ENCODE measurements around the gene TRIM33. TPM values are rescaled to one million over a fixed set of nuclear protein-coding genes. Genes with fewer than 3 reads are reported as not detected.

The TRIM33 gene
- total RNA-seq, 2 experiments from 2014 or later: 23.1 to 25.0 TPM

DNA sequence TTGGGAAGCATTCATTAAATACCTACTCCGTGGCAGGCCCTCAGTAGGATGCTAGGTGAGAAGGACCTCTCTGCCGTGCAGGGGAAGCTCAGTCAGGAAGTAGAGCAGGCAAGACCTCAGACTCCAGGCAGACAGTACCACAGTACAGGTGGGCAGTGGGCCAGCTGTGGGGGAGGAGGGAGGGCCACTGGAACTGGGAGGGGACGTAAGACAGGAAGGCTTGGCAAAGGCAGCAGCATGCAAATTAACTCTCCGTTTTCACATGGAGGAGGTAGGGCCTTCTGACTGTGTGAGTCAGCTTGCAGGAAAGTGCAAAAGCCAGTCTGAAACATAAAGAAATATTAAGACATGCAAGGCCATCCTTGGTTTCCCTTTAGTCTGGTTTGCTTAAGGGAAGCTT is 157.7 kb downstream of the TRIM33 start:
- peak; percentile 33 for DNase-seq
- Mint-ChIP-seq H3K36me3 (ENCODE audit: low read depth) (no peaks in the 10 kb centered on the region), H3K27me3 (ENCODE audit: low read depth) (no peaks in the 10 kb centered on the region), H3K4me3 (no peak overlapping the region), H3K4me1 (ENCODE audit: low read depth) (peaks cover 10% of the 10 kb centered on the region), H3K9me3 (no peaks in the 10 kb centered on the region), H3K27ac (no peak overlapping the region)
- intact Hi-C loops (cut with micrococcal nuclease): no loop called here
- CTCF ChIA-PET: interaction anchor here (1.5 kb wide), 1 partner anchor 14 kb away, joined by 6 read pairs; no protein-coding TSS in a partner anchor

DNA sequence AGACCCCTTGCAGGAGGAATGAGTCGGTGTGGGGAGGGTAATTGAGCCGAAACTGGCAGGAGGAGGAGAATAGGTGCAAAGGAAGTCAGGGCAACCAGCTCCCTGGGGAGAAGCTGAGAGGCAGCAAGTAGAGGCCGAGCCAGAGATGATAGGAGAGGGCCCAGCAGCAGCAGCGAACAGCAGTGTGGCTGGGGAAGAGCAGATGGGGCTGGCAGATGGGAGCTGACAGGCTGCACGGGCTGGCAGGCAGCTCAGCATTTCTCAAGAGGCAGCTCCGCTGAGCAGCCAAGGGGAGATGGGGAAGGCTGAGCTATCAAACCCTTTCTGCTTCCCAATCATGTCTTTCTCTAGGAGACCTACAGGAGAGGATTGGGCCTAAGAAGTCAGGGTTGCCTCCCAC is 158.2 kb downstream of the TRIM33 start:
- CTCF ChIA-PET: interaction anchor here (1.5 kb wide), 1 partner anchor 13 kb away, joined by 6 read pairs; no protein-coding TSS in a partner anchor
- no peak overlapping the region for H3K4me3 Mint-ChIP-seq
- no peaks in the 10 kb centered on the region for H3K9me3 Mint-ChIP-seq
- no peak overlapping the region for H3K27ac Mint-ChIP-seq
- H3K27me3 Mint-ChIP-seq (ENCODE audit: low read depth): no peaks in the 10 kb centered on the region
- peaks cover 10% of the 10 kb centered on the region for H3K4me1 Mint-ChIP-seq (ENCODE audit: low read depth)
- intact Hi-C loops (cut with micrococcal nuclease): no loop called here
- H3K36me3 Mint-ChIP-seq (ENCODE audit: low read depth): no peaks in the 10 kb centered on the region
- no peak for DNase-seq

DNA sequence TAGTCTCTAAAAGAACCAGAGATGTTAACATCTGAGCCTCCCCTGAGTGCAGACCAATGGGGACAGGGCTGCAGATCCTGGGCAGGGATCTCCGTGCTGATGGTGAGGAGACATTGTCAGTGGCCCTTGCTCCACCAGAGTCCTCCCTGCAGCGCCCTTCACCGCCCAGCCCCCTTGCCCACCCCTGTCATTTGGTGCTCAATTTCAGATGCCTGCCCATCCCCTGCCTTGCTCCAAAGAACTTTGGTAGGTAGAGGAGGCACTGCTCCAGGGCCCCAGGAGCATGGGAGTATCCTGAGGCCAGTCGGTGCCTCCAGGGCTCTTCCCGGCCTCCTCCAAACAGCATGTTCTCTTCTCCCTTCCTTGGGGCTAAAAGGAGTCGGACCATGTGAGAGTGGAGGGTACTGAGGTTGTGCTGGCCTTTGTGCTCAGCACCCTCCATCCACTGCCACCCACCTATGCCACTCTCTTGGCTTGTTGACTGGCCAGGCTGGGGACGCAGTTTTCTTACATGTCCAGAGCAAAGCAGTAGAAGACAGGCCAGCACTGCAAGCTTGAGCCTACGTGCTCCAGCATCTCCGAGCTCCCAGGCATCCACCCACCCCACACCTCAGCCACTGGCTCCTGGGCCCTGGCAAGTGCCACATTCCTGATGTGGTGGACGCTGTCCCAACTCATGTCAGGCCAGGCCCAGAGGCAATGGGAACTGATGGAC is 160.1 kb downstream of the TRIM33 start:
- H3K27me3 Mint-ChIP-seq (ENCODE audit: low read depth): no peaks in the 10 kb centered on the region
- H3K9me3 Mint-ChIP-seq: no peaks in the 10 kb centered on the region
- H3K4me1 Mint-ChIP-seq (ENCODE audit: low read depth): peaks cover 13% of the 10 kb centered on the region
- CTCF ChIA-PET: interaction anchor here (0.6 kb wide), 1 partner anchor 267 kb away, joined by 3 read pairs; no protein-coding TSS in a partner anchor
- H3K36me3 Mint-ChIP-seq (ENCODE audit: low read depth): no peaks in the 10 kb centered on the region
- DNase-seq: no peak
- no peak overlapping the region for H3K27ac Mint-ChIP-seq
- intact Hi-C loops (cut with micrococcal nuclease): no loop called here
- H3K4me3 Mint-ChIP-seq: no peak overlapping the region

DNA sequence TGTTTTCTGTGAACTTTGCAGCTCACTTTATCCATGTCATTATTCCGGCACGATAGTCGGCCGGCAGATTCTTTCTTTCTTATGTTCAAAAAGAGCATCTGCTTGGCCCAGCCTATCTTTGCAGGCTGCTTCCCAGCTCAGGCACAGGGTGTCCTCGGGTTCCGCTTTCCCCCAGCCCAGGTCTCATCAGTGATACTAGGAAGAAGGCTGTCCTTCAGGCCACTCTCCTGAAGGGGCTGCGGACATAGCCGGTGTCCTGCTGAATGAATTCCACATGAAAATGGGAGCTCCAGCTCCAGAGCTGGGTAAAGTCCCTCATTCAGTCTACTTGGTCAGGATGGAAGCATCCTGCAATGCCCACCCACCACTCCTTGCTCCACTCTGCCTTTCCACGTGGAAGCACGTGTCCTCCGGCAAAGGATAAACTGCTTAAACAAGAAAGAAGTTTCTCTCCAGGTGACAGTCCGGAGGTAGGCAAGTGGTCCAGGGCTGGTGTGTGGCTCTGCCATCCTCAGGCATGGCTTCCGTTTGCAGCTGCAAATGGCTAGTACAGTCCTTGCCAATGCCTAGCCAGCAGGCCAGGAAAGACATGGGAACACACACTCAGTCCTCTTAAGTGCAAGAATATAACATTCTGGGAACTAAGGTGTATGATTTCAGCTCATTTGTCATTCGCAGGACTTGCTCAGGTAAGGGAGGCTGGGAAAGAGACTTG is 161.0 kb downstream of the TRIM33 start:
- Mint-ChIP-seq H3K27me3 (ENCODE audit: low read depth) (no peaks in the 10 kb centered on the region), H3K36me3 (ENCODE audit: low read depth) (no peaks in the 10 kb centered on the region), H3K9me3 (no peaks in the 10 kb centered on the region), H3K27ac (no peak overlapping the region), H3K4me3 (no peak overlapping the region), H3K4me1 (ENCODE audit: low read depth) (peaks cover 16% of the 10 kb centered on the region)
- no peak for DNase-seq
- intact Hi-C loops (cut with micrococcal nuclease): loop anchor here (10.0 kb wide), 2 partner anchors 475 to 745 kb away; partner anchors contain the start of gene PTPN22
- CTCF ChIA-PET: interaction anchor here (0.6 kb wide), 1 partner anchor 268 kb away, joined by 3 read pairs; no protein-coding TSS in a partner anchor

GRCh38 chr1:114347431-114348209 is 163.4 kb downstream of the TRIM33 start:
- intact Hi-C loops (cut with micrococcal nuclease): loop anchor here (2.0 to 10.0 kb wide), 5 partner anchors 409 to 765 kb away; partner anchors contain the start of genes CSDE1 and PTPN22
- H3K4me1 Mint-ChIP-seq (ENCODE audit: low read depth): peaks cover 11% of the 10 kb centered on the region
- no peak overlapping the region for H3K27ac Mint-ChIP-seq
- no peak for DNase-seq
- no peaks in the 10 kb centered on the region for H3K27me3 Mint-ChIP-seq (ENCODE audit: low read depth)
- H3K4me3 Mint-ChIP-seq: no peak overlapping the region
- H3K9me3 Mint-ChIP-seq: no peaks in the 10 kb centered on the region
- CTCF ChIA-PET: interaction anchor here (0.6 to 4.3 kb wide), 36 partner anchors 12 to 748 kb away, joined by 3 to 31 read pairs (median 4); partner anchors contain the start of genes DENND2C, NRAS, OLFML3 and TRIM33
- no peaks in the 10 kb centered on the region for H3K36me3 Mint-ChIP-seq (ENCODE audit: low read depth)

DNA sequence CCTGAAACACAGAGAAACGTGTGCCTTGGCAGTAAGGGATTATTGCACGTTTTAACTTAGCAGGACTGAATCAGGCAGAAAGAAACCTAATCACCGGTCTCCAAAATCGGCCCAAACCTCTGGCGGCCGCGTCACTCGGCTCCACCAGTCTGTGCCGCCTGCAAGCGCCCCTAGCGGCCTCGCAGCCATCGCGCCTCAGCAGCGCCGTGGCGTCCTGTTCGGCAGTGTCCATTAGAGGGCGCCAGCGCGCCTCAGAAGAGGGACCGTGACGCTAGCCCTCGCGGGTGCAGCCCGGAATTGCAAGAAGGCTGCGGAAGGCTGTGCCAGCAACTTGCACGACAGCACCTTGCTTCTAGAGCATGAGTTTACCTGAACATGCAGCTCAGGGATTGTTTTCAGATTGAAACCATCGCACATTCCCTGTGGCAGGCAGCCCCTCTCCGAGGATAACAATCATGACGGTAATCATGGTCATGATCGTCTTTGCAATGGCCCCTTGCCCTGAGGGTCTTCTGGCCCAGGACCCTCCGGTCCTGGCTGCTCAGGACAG is 164.4 kb downstream of the TRIM33 start:
- no peaks in the 10 kb centered on the region for H3K36me3 Mint-ChIP-seq (ENCODE audit: low read depth)
- H3K4me1 Mint-ChIP-seq (ENCODE audit: low read depth): peaks cover 18% of the 10 kb centered on the region
- CTCF ChIA-PET: interaction anchor here (0.6 to 4.3 kb wide), 44 partner anchors 8 to 1793 kb away, joined by 3 to 31 read pairs (median 3); partner anchors contain the start of genes BCAS2, DENND2C, NRAS and OLFML3
- intact Hi-C loops (cut with micrococcal nuclease): loop anchor here (1.0 to 10.0 kb wide), 13 partner anchors 82 to 766 kb away; partner anchors contain the start of genes BCAS2, CSDE1, DENND2C and NRAS
- no peaks in the 10 kb centered on the region for H3K27me3 Mint-ChIP-seq (ENCODE audit: low read depth)
- peak; percentile 98 for DNase-seq
- peak overlapping the region; percentile 80 for H3K27ac Mint-ChIP-seq
- H3K9me3 Mint-ChIP-seq: peaks cover under 1% of the 10 kb centered on the region
- H3K4me3 Mint-ChIP-seq: peak overlapping the region; percentile 84

GRCh38 chr1:114345930-114346479 is 165.0 kb downstream of the TRIM33 start:
- H3K4me3 Mint-ChIP-seq: peak overlapping the region; percentile 84
- H3K27ac Mint-ChIP-seq: peak overlapping the region; percentile 80
- no peaks in the 10 kb centered on the region for H3K27me3 Mint-ChIP-seq (ENCODE audit: low read depth)
- DNase-seq: no peak
- CTCF ChIA-PET: interaction anchor here (0.6 to 4.3 kb wide), 20 partner anchors 9 to 707 kb away, joined by 3 to 31 read pairs (median 4); partner anchors contain the start of genes BCAS2, DENND2C, NRAS and OLFML3
- intact Hi-C loops (cut with micrococcal nuclease): loop anchor here (1.0 to 10.0 kb wide), 13 partner anchors 82 to 767 kb away; partner anchors contain the start of genes BCAS2, CSDE1, DENND2C and NRAS
- peaks cover 4% of the 10 kb centered on the region for H3K9me3 Mint-ChIP-seq
- no peaks in the 10 kb centered on the region for H3K36me3 Mint-ChIP-seq (ENCODE audit: low read depth)
- peaks cover 23% of the 10 kb centered on the region for H3K4me1 Mint-ChIP-seq (ENCODE audit: low read depth)

DNA sequence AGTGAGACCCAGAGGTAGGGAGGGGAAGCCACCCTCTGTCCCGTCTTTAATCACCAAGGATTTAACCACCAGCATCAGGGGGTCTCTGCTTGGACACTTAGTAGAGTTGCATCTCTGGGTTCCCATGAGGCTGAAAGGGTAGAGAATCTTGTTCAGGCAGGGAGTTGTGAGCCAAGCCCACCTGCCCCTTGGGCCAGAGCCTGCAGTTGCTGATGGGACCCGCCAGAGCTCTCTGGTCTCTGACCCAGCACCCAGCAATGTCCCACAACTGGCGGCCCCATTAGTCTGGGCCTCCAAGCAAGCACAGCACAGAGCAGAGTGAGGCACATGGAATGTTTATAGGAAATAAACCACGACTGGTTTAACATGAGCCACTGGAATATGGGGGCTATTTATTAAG is 166.3 kb downstream of the TRIM33 start:
- DNase-seq: no peak
- Mint-ChIP-seq H3K27me3 (ENCODE audit: low read depth) (no peaks in the 10 kb centered on the region), H3K36me3 (ENCODE audit: low read depth) (no peaks in the 10 kb centered on the region), H3K27ac (no peak overlapping the region), H3K4me1 (ENCODE audit: low read depth) (peaks cover 34% of the 10 kb centered on the region), H3K9me3 (peaks cover 4% of the 10 kb centered on the region), H3K4me3 (no peak overlapping the region)
- intact Hi-C loops (cut with micrococcal nuclease): loop anchor here (10.0 kb wide), 2 partner anchors 470 to 750 kb away; partner anchors contain the start of gene PTPN22
- CTCF ChIA-PET: interaction anchor here (1.2 to 4.3 kb wide), 3 partner anchors 167 to 236 kb away, joined by 3 to 19 read pairs (median 5); partner anchors contain the start of gene BCAS2

Other genes starting within 250 kb of the TRIM33 start
- 10 to 100 TPM; 46.5 to 48.0 TPM for gene BCAS2, start 70.4 kb upstream of the TRIM33 start, total RNA-seq
- gene DENND2C, start 158.8 kb upstream of the TRIM33 start, total RNA-seq: under 1 TPM; 0.31 to 0.47 TPM
- gene AMPD1, start 184.3 kb upstream of the TRIM33 start, total RNA-seq: not detected
- 10 to 100 TPM; 42.1 to 43.9 TPM for gene NRAS, start 205.6 kb upstream of the TRIM33 start, total RNA-seq
- gene CSDE1, start 246.8 kb upstream of the TRIM33 start, total RNA-seq: 100 to 1,000 TPM; 533 to 579 TPM